BJ (cell line): Measurements from ENCODE around the gene TPH2. TPM values are rescaled to one million over a fixed set of nuclear protein-coding genes. Genes with fewer than 3 reads are reported as not detected.

Source experiments
- CTCF ChIA-PET: fragments of 350-600 bp; formaldehyde crosslinking; extraction: SDS; loops from one replicate; lab custom pipeline; 2021; ENCODE audit warnings: antibody characterized with exemption, inconsistent platforms; lab: Yijun Ruan, JAX
- POLR2A ChIA-PET: fragments of 300-600 bp; sonication (Branson Sonifier 250); formaldehyde crosslinking; extraction: SDS; loops from one replicate; lab custom pipeline; 2021; ENCODE audit warnings: antibody characterized with exemption; lab: Charles Lee
- DNase-seq: peaks from one replicate; pipeline ENCODE4 v3.0.0-alpha.2; 2011; ENCODE audit warnings: low read depth
- H3K27me3 ChIP-seq: 2 replicates; pipeline ENCODE4 v1.6.0; 2011; ENCODE audit warnings: low read length; ENCODE audit not compliant: control insufficient read depth, insufficient read depth
- H3K36me3 ChIP-seq: 2 replicates; pipeline ENCODE4 v1.5.1; 2011; ENCODE audit warnings: low read length; ENCODE audit not compliant: control insufficient read depth, insufficient read depth
- H3K4me3 ChIP-seq: 2 replicates; pipeline ENCODE4 v1.5.1; 2011; ENCODE audit warnings: low read depth, mild to moderate bottlenecking, control low read depth, low read length
- CTCF ChIP-seq: IDR thresholded peaks from 2 replicates; pipeline ENCODE4 v1.5.1; 2011; ENCODE audit warnings: low read depth, mild to moderate bottlenecking, control low read depth, inconsistent platforms, low read length, moderate library complexity; ENCODE audit not compliant: insufficient read depth
- polyA plus RNA-seq: library from polyadenylated mRNA; depleted of rRNA; stranded (reverse); fragments of >200 nt; gene quantifications from 2 replicates; pipeline ENCODE4 v1.2.3, GENCODE V29; 2011

The TPH2 gene
- polyA plus RNA-seq, 1 experiment: not detected

GRCh38 chr12:71942703-71943102, 4.1 kb downstream of the TPH2 start:
- ChIA-PET CTCF (no interaction called here), POLR2A (no interaction called here)
- DNase-seq: no peak

GRCh38 chr12:71945121-71945520, 6.5 kb downstream of the TPH2 start:
- Histone ChIP-seq H3K36me3 (no peaks in the 10 kb centered on the region), H3K27me3 (no peaks in the 10 kb centered on the region; the same call in 1 of the 2 replicates), H3K4me3 (no peak overlapping the region)
- POLR2A ChIA-PET: no interaction called here
- DNase-seq: peak; percentile 33
- TF ChIP-seq CTCF: no peak
- CTCF ChIA-PET: no interaction called here

More at GRCh38 chr12:71942703-71943102, 4.1 kb downstream of the TPH2 start:
- H3K36me3 ChIP-seq: no peaks in the 10 kb centered on the region
- no peaks in the 10 kb centered on the region; the same call in 1 of the 2 replicates for H3K27me3 ChIP-seq
- no peak overlapping the region for H3K4me3 ChIP-seq
- TF ChIP-seq CTCF: no peak

- Histone ChIP-seq H3K27me3 (no peaks in the 10 kb centered on the region), H3K4me3 (no peak overlapping the region), H3K36me3 (no peaks in the 10 kb centered on the region)
- TF ChIP-seq CTCF: no peak
- CTCF ChIA-PET: no interaction called here
- DNase-seq: no peak
- POLR2A ChIA-PET: no interaction called here
Observed at GRCh38 chr12:71945883-71946282, 7.2 kb downstream of the TPH2 start.

- ChIA-PET POLR2A (no interaction called here), CTCF (interaction anchor here (1.4 kb wide), 2 partner anchors 11 to 13 kb away, joined by 3 to 6 read pairs; no protein-coding TSS in a partner anchor)
- TF ChIP-seq CTCF: no peak
- peak; percentile 45 for DNase-seq
- no peaks in the 10 kb centered on the region for H3K27me3 ChIP-seq
- no peaks in the 10 kb centered on the region for H3K36me3 ChIP-seq
- H3K4me3 ChIP-seq: no peak overlapping the region
Observed at GRCh38 chr12:71947645-71948105, 9.0 kb downstream of the TPH2 start.

- no peaks in the 10 kb centered on the region for H3K36me3 ChIP-seq
- H3K27me3 ChIP-seq: no peaks in the 10 kb centered on the region
- CTCF ChIA-PET: interaction anchor here (1.4 kb wide), 1 partner anchor 10 kb away, joined by 6 read pairs; no protein-coding TSS in a partner anchor
- no peak overlapping the region for H3K4me3 ChIP-seq
- POLR2A ChIA-PET: no interaction called here
- no peak for DNase-seq
- TF ChIP-seq CTCF: no peak
Observed at GRCh38 chr12:71948390-71948789, 9.7 kb downstream of the TPH2 start.
